EH (cell line): ENCODE measurements around the gene TSPAN15.

ENCODE experiments used
- DNase-seq: peaks from one replicate; pipeline ENCODE4 v3.0.0-alpha.2; 2015; ENCODE audit warnings: low read depth

Gene TSPAN15

GRCh38 chr10:69451209-69451783, at the start of gene TSPAN15:
Gene TSPAN15, plus strand, starts transcription at chr10:69451465. Its CDS starts 130 bp downstream, at chr10:69451595.
- DNase-seq = peak; percentile 77

- no peak for DNase-seq
These were observed 48.9 kb upstream of the TSPAN15 start for GRCh38 chr10:69402386-69402785.

DNA sequence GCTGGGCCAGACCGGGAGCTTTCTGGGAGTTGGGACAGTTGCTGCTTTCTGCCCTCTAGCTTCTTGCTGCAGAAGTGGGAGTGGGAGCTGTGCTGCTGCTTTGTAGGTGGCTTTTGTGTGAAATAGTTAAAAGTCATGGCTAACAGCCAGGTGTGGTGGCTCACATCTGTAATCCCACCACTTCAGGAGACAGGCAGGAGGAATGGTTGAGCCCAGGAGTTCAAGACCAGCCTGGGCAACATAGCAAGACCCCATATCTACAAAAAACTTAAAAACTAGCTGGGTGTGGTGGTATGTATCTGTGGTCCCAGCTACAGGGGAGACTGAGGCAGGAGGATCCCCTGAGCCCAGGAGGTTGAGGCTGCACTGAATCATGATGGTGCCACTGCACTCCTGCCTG, 48.2 kb upstream of the TSPAN15 start:
- DNase-seq = no peak

- DNase-seq = peak; percentile 77
These were observed 47.7 kb upstream of the TSPAN15 start for GRCh38 chr10:69403519-69403918.

DNA sequence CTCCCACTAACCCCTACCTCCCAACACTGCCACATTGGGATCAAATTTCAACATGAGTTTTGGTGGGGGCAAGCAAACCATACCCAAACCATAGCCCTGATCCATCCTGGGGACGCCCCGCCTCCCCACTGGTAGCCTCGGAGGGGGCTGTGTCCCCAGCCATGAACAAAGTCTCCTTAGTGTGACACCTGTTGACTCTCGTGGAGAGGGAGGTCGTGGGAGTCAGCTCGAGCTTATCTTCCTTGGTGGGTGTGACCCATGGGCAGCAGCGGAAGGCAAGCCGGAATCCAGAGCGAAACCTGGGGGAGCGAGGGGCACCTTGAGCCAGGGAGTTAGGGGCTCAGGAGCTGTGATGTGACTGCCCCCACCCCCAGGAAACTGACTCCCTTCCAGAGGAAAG, 46.5 kb upstream of the TSPAN15 start:
- DNase-seq = no peak

DNA sequence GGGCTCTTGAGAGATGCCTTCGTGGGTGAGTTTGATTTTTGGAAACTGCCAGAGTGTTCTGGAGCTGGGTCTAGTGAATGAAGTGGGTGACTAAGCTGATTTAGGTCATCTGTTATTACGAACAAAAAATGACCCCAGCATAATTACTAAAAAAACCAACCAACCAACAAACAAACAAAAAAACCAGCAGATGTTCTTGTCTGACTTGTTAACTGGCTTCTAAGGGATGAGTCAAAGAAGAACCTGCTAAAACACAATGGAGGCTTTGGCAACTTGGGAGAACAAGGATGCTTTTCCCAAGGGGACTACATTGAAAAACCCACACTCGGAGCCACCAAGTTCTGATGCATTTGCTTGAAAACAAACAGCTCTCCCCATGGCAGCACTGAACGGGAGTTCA, 46.0 kb upstream of the TSPAN15 start:
- DNase-seq = no peak

- no peak for DNase-seq
These were observed 44.9 kb upstream of the TSPAN15 start for GRCh38 chr10:69406302-69406811.

GRCh38 chr10:69406816-69407580, 44.3 kb upstream of the TSPAN15 start:
- no peak for DNase-seq

- no peak for DNase-seq
These were observed 43.5 kb upstream of the TSPAN15 start for GRCh38 chr10:69407621-69408301.

GRCh38 chr10:69408318-69409175, 42.7 kb upstream of the TSPAN15 start:
- DNase-seq = peak; percentile 94

- no peak for DNase-seq
These were observed 42.1 kb upstream of the TSPAN15 start for GRCh38 chr10:69409176-69409495.

DNA sequence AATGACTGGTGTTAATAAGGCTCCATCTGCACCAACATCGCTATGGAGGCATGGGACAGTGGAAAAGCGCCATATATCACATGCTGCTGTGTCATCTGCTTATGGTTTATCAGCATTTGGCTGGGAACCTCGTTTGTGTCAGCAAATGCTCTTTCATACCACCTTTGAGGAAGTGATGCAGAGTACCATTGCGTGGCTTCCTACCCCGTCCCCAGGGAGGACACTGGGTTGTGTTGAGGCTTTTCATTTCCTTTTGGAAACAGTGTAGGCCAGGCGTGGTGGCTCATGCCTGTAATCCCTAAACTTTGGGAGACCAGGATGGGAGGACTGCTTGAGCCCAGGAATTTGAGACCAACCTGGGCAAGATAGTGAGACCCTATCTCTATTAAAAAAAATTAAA, 41.3 kb upstream of the TSPAN15 start:
- DNase-seq = no peak

DNA sequence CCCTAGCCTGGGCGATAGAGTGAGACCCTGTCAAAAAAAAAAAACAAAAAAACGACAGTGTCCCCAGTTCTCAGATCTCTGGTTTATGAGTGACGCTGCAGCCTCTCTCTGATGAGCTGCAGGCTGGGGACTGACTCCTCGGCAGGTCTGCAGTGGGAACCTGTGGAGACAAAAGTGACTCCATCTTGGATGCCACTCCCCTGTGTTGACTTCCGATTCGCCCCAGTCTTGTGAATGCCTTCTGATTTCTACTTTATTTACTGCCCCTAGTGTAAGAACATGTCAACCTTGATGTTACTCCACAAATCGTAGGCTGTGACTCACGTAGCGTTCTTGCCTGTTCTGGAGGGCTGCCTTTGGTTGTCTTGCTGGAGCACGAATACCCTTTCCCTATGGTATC, 40.8 kb upstream of the TSPAN15 start:
- DNase-seq = no peak

- no peak for DNase-seq
These were observed 39.8 kb upstream of the TSPAN15 start for GRCh38 chr10:69411476-69411875.

GRCh38 chr10:69412232-69412790, 39.0 kb upstream of the TSPAN15 start:
- no peak for DNase-seq

GRCh38 chr10:69413221-69413865, 37.9 kb upstream of the TSPAN15 start:
- peak; percentile 78 for DNase-seq

DNA sequence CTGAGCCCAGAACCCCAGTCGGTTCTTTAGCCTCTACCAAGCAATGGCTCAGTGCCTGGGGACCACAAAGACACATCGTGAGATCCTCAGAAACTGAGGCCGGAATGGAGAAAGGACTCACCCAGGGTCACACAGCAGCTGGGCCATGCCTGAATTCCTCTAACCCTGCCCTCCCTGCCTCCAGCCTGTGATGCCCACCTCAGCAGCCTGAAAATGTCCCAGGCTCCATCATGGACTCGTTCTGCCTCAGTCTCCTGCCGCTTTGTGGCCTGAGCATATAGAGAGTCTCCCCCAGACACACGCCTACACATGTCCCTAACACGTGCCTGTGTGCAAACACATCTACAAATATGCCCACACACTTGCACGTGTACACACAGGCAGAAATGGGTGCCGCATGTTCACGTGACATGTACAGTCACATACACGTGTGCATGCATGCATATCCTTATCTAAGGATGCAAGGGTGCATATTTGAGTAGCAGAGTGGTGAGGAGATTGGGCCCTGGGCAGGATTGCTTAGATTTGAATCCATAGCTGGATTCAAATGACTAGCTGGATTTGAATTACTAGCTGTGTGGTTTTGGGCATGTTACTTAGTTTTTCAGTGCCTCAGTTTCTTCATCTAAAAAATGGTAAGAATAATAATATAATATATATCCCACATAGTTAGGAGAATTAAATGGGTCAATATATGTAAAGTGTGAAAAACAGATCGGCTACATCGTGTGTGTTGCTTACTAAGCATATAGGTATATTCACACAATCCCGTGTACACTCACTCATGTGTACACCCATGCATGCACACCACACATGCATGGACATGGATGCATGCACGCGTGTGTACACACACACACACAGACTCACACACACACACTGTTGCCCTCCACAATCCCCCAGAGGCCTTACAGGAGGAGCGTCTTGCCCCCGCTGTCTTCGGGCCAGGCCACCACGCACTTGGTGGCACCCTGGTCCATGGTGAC, 36.9 kb upstream of the TSPAN15 start:
- no peak for DNase-seq

- DNase-seq = no peak
These were observed 36.2 kb upstream of the TSPAN15 start for GRCh38 chr10:69415049-69415448.

DNA sequence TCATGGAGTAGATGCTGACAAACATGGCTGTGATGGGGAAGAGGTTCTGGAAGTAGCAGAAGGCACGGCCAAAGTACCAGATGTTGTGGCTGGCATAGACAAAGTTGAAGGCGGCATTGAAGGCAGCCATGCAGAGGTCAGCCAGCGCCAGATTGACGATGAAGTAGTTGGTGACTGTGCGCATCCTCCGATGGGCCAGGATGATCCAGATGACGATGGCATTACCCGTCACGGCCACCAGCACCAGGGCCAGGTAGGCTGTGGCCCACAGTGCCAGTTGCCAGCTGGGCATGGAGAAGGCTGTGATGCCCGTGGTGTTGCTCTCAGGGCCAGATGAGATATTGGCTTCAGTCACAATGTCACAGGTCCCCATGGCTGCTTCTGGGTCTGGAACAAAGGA, 35.3 kb upstream of the TSPAN15 start:
- no peak for DNase-seq

GRCh38 chr10:69416695-69417094, 34.6 kb upstream of the TSPAN15 start, which contains the start of gene TACR2:
Gene TACR2, minus strand, starts transcription at chr10:69416918. Its CDS starts 595 bp downstream, at chr10:69416323.
- DNase-seq = no peak
